Activated CD4-positive, alpha-beta T cell treated with anti-CD3 and anti-CD28 coated beads, Interleukin-2, amount 50 U/mL, for 1 hour (primary cell): ENCODE measurements around the gene ZDBF2.
"Not testable (repeated sequence)": the region's sequence is repeated elsewhere in the genome, so short reads cannot be mapped to it uniquely, and the experiment has no call there.

ENCODE experiments used
- DNase-seq: peaks from one replicate; pipeline ENCODE4 v3.0.0-alpha.2; 2020

The ZDBF2 gene

GRCh38 chr2:206324869-206325268 lies 50.4 kb downstream of the ZDBF2 start:
- DNase-seq, result no peak

- DNase-seq, result no peak
Measured at GRCh38 chr2:206328974-206329373, 54.5 kb downstream of the ZDBF2 start.

GRCh38 chr2:206336861-206337260 lies 62.4 kb downstream of the ZDBF2 start:
- DNase-seq, result no peak

- no peak for DNase-seq
Measured at GRCh38 chr2:206337956-206338355, 63.5 kb downstream of the ZDBF2 start.

- DNase-seq, result no peak
Measured at GRCh38 chr2:206341396-206341795, 66.9 kb downstream of the ZDBF2 start.

- DNase-seq, result no peak
Measured at GRCh38 chr2:206343144-206343543, 68.7 kb downstream of the ZDBF2 start.

- DNase-seq, result no peak
Measured at GRCh38 chr2:206343816-206344215, 69.4 kb downstream of the ZDBF2 start.

- DNase-seq, result no peak
Measured at GRCh38 chr2:206345606-206346005, 71.1 kb downstream of the ZDBF2 start.

- DNase-seq, result no peak
Measured at GRCh38 chr2:206349375-206349774, 74.9 kb downstream of the ZDBF2 start.

- no peak for DNase-seq
Measured at GRCh38 chr2:206352571-206352970, 78.1 kb downstream of the ZDBF2 start.

- DNase-seq, result no peak
Measured at GRCh38 chr2:206353685-206354084, 79.2 kb downstream of the ZDBF2 start.

GRCh38 chr2:206354129-206354528 lies 79.7 kb downstream of the ZDBF2 start:
- no peak for DNase-seq

GRCh38 chr2:206356840-206357239 lies 82.4 kb downstream of the ZDBF2 start:
- DNase-seq, result not testable (repeated sequence)

GRCh38 chr2:206360840-206361239 lies 86.4 kb downstream of the ZDBF2 start:
- not testable (repeated sequence) for DNase-seq

- no peak for DNase-seq
Measured at GRCh38 chr2:206361407-206362045, 87.1 kb downstream of the ZDBF2 start.
